GM18511 (cell line): ENCODE results near the gene VWA3B.
"Not testable (repeated sequence)": the region's sequence is repeated elsewhere in the genome, so short reads cannot be mapped to it uniquely, and the experiment has no call there.

Source experiments
- ATAC-seq: cut with Tn5 transposase; IDR thresholded peaks from one replicate; pipeline ENCODE4 v1.9.1; 2021; ENCODE audit warnings: mild to moderate bottlenecking, moderate library complexity; ENCODE audit not compliant: unreplicated experiment

VWA3B gene

GRCh38 chr2:98086491-98087446, at the start of gene VWA3B:
Gene VWA3B (plus strand): TSS chr2:98087167. CDS start chr2:98093093, 5,926 bp downstream.
- peak; percentile 84 for ATAC-seq

GRCh38 chr2:98037206-98037605, 49.8 kb upstream of the VWA3B start:
- no peak for ATAC-seq

GRCh38 chr2:98037666-98038336, 49.2 kb upstream of the VWA3B start:
- ATAC-seq = no peak

- no peak for ATAC-seq
These were observed 47.7 kb upstream of the VWA3B start for GRCh38 chr2:98039085-98039756.

GRCh38 chr2:98040331-98040939, 46.5 kb upstream of the VWA3B start:
- ATAC-seq = no peak

- no peak for ATAC-seq
These were observed 43.9 kb upstream of the VWA3B start for GRCh38 chr2:98043101-98043500.

- not testable (repeated sequence) for ATAC-seq
These were observed 42.2 kb upstream of the VWA3B start for GRCh38 chr2:98044730-98045129.

GRCh38 chr2:98050070-98050469, 36.9 kb upstream of the VWA3B start:
- ATAC-seq = no peak

GRCh38 chr2:98058191-98058975, 28.6 kb upstream of the VWA3B start:
- ATAC-seq = no peak

GRCh38 chr2:98060277-98060676, 26.7 kb upstream of the VWA3B start:
- no peak for ATAC-seq

GRCh38 chr2:98063291-98063854, 23.6 kb upstream of the VWA3B start:
- ATAC-seq = no peak

GRCh38 chr2:98065808-98066207, 21.2 kb upstream of the VWA3B start:
- no peak for ATAC-seq

GRCh38 chr2:98067160-98067559, 19.8 kb upstream of the VWA3B start:
- ATAC-seq = no peak

GRCh38 chr2:98070081-98070480, 16.9 kb upstream of the VWA3B start:
- ATAC-seq = no peak

GRCh38 chr2:98072442-98072841, 14.5 kb upstream of the VWA3B start:
- ATAC-seq = no peak

- ATAC-seq = no peak
These were observed 8.3 kb upstream of the VWA3B start for GRCh38 chr2:98078701-98079100.

- no peak for ATAC-seq
These were observed 2.7 kb upstream of the VWA3B start for GRCh38 chr2:98084151-98084868.

GRCh38 chr2:98084869-98085238, 2.1 kb upstream of the VWA3B start:
- no peak for ATAC-seq

- no peak for ATAC-seq
These were observed 1.3 kb upstream of the VWA3B start for GRCh38 chr2:98085649-98086048.
